Measurements from ENCODE around the gene TSC22D4. TPM values are rescaled to one million over a fixed set of nuclear protein-coding genes. Genes with fewer than 3 reads are reported as not detected.

TSC22D4 gene
- total and polyA plus RNA-seq, 9 of the 15 experiments (the other 6 are each of a cell fraction or from before 2014, with no cell fraction given): 0.37 to 107 (median 28.7) TPM

GRCh38 chr7:100467638-100468373, 11.2 kb downstream of the TSC22D4 start:
- intact Hi-C loops (cut with micrococcal nuclease): loop anchor here (5.0 kb wide), 1 partner anchor 384 kb away; the partner anchor contains the start of gene SLC12A9
- in situ Hi-C loops (cut with MboI): loop anchor here (25.0 kb wide), 1 partner anchor 94 kb away; the partner anchor contains the start of gene SAP25
- no peak for TF ChIP-seq ZNF347 (CRISPR knock-in tag; IDR thresholded peaks at IDR 0.05; ENCODE audit: low read depth)
- peak; percentile 60 for TF ChIP-seq POLR2G (IDR thresholded peaks at IDR 0.05; ENCODE audit: low read depth, low read length)
- TF ChIP-seq RBFOX2 (IDR thresholded peaks at IDR 0.05; ENCODE audit: low read depth, low read length): peak; percentile 44
- no peak overlapping the region for H3K27ac ChIP-seq (ENCODE audit: extremely low read depth, low read depth, low read length)
- H3K79me2 ChIP-seq (ENCODE audit: control insufficient read depth, insufficient read depth, low read length): peaks cover 5% of the 10 kb centered on the region; the same call in 1 of the 3 replicates
- H3K9me1 ChIP-seq (ENCODE audit: control insufficient read depth, insufficient read depth, low read length): peaks cover 2% of the 10 kb centered on the region
- BruUV-seq (replicated peaks): no TSS peak
- no peak overlapping the region for H3K9ac ChIP-seq (ENCODE audit: insufficient read depth in 1 of 2, low read depth in 2 of 2, low read length in 2 of 2)
- H3K4me3 ChIP-seq: no peak overlapping the region
- H3K9me3 ChIP-seq (replicated peaks; ENCODE audit: control insufficient read depth, insufficient read depth, low read depth, low read length): no peaks in the 10 kb centered on the region
- no peak overlapping the region for H2AFZ ChIP-seq (ENCODE audit: low read depth, low read length)
- H3K27me3 ChIP-seq (ENCODE audit: control insufficient read depth in 2 of 2, insufficient read depth in 2 of 2, low read length in 2 of 2): no peaks in the 10 kb centered on the region
- peaks cover 8% of the 10 kb centered on the region for H4K20me1 ChIP-seq (replicated peaks; ENCODE audit: control insufficient read depth, insufficient read depth, low read length)
- peak in 2 of 4 experiments; percentile 22 to 24 for DNase-seq (ENCODE audit: extremely low read depth in 1 of 4, low spot score in 3 of 4)
- peaks cover 5 to 35% of the 10 kb centered on the region in 2 experiments for H3K4me1 ChIP-seq (replicated peaks in 1 of 2; ENCODE audit: control insufficient read depth in 2 of 2, insufficient read depth in 2 of 2, low read length in 2 of 2)
- H3K36me3 ChIP-seq (ENCODE audit: control insufficient read depth, insufficient read depth, low read length): peaks cover 49% of the 10 kb centered on the region; the same call in 2 of the 3 replicates
- ChIA-PET CTCF (ENCODE audit: low intra/inter-chr PET ratio) (interaction anchor here (1.1 to 3.4 kb wide), 3 partner anchors 15 to 92 kb away, joined by 3 to 26 read pairs (median 10); no protein-coding TSS in a partner anchor), POLR2A (interaction anchor here (0.6 to 2.2 kb wide), 2 partner anchors 118 to 119 kb away, joined by 4 to 7 read pairs; partner anchors contain the start of genes FBXO24 and LRCH4)
- FAIRE-seq: no peak
- 87% methylated on average over 14 of the region's 22 CpGs for WGBS (ENCODE audit: insufficient coverage, low coverage, missing lambda C conversion rate)
- ATAC-seq: no peak
- H3K4me2 ChIP-seq (ENCODE audit: insufficient read depth, low read length): no peak overlapping the region

Measured in K562 (cell line).